NCI-H2227 (cell line): ENCODE measurements around the gene RBM42.
"Not testable (repeated sequence)": the region's sequence is repeated elsewhere in the genome, so short reads cannot be mapped to it uniquely, and the experiment has no call there.

Experiments
- DNase-seq: peaks from one replicate; lab custom pipeline; 2025; ENCODE audit not compliant: unreplicated experiment; lab: John Stamatoyannopoulos, UW

RBM42 gene

DNA sequence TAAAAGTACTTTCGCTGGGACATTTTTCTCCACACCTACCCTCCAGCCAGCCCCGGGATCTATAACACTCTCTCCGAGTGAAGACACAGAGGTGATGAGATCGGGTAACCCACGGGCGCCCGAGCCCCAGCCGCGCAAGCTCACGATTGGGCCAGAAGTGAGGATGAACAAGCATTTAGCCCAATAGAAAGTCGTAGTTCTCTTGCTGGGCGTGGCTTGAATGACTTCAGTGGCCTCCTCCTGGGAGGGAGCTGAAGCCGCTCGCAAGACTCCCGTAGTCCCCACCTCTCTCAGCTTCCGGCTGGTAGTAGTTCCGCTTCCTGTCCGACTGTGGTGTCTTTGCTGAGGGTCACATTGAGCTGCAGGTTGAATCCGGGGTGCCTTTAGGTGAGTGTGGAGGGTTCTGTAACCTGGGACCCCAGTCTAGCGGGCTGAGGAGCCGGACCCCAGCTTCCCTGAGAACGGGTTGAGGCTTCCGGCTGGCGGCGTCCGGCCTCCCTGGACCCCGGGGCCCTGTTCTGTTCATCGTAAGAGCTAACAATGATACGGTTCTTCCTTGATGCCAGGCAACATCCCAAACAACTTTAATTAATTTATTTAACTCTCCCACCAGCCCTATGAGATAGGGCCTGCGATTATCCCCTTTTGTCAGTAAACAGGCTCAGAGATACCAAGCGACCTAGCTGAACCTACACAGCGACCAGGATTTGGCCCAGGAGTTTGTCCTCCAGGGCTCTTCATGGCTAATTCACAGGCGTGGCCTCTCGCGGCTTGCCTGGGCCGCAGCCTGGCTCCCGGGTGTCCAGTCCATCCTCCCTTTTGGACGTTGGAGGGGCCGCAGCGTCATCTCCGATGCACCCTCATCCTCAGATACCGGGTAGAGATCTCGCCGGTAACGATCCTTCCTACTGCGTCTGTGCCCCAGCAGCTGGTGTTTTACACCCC is 19.5 kb downstream of the RBM42 start, which contains the start of gene COX6B1:
Gene COX6B1, plus strand, starts transcription at position 307 of the 945 bp plus-strand sequence. CDS start 2,921 bp downstream, outside the sequence.
- DNase-seq, result peak; percentile 100

DNA sequence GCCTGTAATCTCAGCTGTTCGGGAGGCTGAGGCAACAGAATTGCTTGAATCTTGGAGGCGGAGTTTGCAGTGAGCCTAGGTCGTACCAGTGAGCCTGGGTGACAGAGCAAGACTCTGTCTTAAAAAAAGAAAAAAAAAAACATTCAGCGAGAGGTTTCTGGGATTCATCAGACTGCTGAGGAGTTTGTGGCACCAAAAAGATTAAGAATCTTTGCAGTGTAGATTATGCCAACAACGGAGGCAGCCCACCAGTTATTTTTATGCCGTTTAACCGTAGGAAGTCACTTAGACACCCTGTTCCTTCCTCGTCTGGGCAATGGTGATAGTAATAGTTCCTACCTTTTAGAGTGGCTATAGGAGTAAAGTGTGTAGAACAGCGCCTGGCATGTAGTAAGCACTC is 21.7 kb downstream of the RBM42 start:
- DNase-seq, result no peak

DNA sequence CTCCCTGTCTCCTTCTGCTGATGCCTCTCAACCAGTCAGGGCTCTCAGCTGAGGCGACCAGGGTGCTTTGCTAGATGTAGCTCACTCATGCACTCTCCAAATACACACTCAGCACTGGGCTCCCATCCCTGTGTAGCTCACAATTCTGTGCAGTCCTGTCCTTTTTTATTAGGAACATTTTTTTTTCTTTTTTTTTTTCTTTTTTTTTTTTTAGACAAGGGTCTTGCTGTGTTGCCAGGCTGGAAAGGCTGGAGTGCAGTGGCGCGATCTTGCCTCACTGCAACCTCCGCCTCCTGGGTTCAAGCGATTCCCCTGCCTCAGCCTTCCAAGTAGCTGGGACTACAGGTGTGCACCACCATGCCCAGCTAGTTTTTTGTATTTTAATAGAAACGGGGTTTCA is 26.0 kb downstream of the RBM42 start:
- DNase-seq, result not testable (repeated sequence)

DNA sequence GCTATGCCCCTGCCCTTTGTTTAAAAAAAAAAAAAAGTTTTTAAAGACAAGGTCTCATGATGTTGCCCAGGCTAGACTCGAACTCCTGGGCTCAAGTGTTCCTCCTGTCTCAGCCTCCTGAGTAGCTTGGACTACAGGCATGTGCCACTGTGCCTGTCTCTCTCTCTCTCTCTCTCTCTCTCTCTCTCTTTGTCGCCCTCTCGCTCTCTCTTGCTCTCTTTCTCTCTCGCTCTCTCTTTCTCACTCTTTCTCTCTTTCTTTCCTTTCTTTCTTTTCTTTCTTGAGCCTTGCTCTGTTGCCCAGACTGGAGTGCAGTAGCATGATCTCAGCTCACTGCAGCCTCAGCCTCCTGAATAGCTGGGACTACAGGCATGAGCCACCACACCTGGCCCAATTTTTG is 26.8 kb downstream of the RBM42 start:
- DNase-seq, result no peak

DNA sequence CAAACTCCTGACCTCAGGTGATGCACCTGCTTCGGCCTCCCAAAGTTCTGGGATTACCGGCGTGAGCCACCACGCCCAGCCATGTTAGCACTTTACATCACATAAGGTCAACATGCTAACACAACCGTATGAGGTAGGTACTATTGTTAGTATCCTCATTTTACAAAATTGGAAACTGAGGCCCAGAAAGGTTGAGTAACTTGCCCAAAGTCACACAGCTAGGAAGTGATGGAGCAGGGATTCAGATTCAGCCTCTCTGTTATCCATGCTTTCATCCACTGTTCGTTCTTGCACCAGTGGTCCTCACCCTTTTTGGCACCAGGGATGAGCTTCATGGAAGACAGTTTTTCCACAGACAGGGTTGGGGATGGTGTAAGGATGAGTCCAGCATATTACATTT is 27.9 kb downstream of the RBM42 start:
- no peak for DNase-seq

DNA sequence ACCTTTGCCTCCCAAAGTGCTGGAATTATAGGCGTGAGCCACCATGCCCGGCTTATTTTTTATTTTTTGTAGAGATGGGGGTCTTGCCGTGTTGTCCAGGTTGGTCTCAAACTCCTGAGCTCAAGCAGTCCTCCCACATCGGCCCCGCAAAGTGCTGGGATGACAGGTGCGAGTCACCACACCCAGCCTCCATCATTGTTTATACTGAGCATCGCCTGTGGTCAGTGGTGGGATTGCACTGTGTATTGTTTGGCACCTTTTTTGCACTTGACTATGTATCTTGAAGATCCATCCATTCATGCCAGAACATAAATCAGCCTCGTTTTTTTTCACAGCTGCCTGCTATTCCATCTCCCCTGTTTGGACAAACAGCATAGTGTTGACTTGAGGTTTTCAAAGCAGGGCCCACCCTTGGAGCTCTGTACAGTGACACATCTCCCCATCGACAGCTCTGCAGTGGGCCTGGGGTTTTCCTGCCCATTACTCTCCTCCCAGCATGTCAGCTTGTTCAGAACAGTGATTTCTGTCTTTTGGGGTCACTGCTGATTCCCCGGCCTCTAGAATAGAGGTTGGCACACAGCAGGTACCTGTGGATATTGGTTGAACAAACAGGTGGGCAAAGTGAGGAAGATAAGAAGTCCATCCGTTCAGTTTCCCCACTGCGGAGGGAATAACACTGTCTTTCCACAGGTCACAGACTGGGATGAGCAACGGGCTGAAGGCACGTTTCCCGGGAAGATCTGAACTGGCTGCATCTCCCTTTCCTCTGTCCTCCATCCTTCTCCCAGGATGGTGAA is 29.3 kb downstream of the RBM42 start:
- no peak for DNase-seq

DNA sequence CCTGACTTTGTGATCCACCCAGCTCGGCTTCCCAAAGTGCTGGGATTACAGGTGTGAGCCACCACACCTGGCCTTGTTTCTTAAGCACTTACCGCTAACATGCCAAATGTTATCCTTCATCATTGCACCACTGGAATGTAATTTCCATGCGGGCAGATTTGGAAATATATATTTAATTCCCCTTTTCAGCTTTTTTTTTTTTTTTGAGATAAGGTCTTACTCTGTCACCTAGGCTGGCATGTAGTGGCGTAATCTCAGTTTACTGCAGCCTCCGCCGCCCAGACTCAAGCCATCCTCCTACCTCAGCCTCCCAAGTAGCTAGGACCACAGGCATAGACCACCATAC is 33.1 kb downstream of the RBM42 start:
- no peak for DNase-seq

DNA sequence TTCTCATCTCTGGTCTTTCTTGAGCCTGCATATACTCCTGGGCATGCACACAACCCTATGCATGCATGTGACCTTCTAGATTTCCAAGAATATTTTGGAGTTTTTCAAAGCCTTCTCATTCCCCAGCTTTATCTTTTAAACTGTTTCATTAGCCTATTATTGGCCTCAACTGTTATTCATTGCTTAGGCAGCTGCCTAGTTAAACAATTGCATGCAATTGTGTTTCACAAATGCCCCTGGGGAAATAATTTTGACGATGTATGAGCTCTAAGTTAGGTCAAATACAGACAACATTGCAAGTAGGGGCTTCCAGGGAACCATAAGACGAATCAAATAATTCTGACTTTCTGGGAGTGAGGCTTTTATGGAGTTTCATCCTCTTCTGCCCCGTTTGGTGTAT is 35.1 kb downstream of the RBM42 start:
- DNase-seq, result no peak

DNA sequence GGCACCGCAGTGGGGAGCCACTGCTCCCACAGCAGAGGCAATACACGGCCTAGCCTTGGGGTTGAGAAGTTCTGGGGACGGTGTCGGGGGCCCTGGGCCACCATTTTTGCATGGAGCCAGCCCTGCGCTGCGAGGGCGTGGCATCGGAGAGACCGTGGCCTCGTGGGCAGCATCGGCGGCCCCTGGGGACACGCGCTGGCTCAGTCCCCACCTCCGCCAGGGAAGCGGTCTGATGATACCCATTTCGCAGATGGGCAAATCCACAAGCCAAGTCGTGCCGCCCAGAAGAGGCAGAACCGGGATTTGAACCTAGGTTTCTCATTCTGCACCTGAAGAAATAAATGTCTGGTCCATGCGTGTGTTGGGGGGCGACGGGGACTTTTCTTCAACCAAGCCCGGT is 36.3 kb downstream of the RBM42 start:
- no peak for DNase-seq

DNA sequence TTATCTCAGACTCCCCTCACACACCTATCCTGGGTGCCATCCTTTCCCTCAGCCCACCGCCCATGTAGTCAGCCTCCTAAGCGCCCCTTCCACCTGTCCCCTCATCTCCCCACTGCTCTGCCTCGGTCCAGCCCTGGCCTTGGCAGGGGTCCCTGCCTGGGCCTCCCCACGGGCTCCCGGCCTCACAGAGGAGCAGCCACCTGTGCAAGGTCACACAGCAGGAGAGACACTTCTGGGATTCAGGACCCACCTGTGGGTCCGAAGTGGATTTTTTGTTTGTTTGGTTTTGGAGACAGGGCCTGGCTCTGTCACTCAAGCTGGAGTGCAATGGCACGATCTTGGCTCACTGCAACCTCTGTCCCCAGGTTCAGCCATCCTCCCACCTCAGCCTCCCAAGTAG is 36.8 kb downstream of the RBM42 start:
- no peak for DNase-seq

DNA sequence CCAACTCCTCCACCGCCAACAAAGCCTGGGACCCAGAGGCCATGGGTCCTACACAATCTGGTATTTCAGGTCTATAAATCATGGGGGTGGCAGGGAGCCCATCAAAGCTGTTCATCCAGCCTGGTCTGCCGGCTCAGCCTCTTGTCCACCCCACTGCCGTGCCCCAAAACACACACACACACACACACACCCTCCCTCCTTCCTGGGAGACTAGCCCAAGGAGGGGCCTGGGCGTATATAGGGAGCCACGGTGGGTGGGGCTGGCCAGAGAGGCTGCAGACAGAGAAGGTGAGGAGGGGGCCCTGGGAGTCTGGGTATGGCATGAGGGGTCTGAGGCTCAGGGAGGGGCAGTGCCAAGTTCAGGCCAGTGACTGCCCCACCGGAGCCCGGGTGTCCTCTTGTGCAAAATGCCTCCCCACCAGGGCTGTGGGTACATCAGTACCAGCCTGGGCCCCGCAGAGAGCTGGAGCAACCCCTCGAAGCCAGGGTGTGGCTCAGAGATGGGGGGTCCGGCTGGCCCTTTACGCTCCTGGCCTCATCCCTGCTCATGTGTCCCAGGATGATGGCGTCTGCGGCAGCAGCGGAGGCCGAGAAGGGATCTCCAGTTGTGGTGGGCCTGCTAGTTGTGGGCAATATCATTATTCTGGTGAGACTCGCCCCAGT is 37.5 kb downstream of the RBM42 start, which contains the start of gene UPK1A:
Gene UPK1A, plus strand, starts transcription at position 267 of the 663 bp plus-strand sequence. Its CDS starts 296 bp downstream, at position 563.
- no peak for DNase-seq

DNA sequence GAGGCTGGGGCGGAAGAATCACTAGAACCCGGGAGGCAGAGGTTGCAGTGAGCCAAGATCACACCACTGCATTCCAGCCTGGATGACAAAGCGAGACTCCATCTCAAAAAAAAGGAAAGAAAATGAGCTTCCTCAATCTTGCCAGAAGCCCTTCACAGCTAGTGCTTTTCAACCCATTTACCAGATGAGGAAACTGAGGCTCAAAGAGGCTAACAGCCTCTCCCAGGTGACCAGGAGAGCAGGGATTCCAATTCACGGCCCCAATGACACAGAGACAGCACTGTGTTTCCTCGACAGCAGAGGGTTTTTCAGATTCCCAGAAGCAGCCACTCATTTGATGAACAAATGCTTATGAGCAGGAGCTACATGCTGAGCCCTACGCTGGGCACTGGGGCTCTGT is 40.7 kb downstream of the RBM42 start:
- DNase-seq, result no peak

DNA sequence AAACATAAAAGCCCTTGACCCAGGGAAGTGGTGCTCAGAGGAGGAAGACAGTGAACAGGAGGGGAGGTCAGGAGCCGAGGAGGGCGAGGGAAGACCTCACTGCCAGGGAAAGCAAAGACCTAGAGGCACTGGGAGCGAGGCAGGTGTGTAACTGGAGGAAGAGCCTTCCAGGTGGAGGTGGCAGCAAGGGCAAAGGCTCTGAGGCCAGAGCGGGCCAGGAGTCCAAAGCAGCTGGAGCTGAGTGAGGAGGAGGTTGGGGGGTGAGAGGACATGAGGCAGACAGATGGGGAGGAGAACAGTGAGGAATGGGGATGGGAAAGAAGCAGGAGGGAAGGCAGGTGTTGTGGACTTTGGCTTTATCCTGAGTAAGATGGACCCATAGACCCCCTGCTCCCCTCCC is 41.1 kb downstream of the RBM42 start:
- no peak for DNase-seq

DNA sequence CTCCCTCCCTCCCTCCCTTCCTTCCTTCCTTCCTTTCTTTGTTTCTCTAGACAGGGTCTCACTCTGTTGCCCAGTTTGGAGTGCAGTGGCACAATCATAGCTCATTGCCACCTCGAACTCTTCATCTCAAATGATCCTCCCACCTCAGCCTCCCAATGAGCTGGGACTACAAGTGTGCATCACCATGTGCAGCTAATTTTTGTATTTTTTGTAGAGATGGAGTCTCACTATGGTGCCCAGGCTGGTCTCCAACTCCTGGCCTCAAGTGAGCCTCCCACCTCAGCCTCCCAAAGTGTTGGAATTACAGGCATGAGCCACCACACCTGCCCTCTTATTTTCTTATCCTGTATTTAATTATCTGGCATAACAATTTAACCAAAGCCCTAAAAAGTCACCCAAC is 41.9 kb downstream of the RBM42 start:
- DNase-seq, result no peak

DNA sequence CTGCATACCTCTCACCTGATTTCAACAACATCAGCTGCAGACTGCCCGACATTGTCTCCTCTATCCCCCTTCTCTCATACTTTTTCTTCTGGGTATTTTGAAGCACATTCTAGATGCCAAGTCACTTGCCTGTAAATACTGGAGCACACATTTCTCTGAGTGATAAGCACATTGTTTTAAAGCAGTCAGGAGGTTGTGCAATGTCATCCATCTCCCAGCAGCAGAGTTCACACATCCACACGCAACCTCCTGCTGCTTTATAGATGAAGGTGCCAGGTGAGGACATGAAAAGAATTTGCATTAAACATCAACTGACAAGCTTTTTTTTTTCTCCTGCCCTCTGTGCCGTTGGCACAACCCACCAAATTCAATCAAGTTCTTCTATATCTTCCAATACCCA is 43.0 kb downstream of the RBM42 start:
- no peak for DNase-seq

DNA sequence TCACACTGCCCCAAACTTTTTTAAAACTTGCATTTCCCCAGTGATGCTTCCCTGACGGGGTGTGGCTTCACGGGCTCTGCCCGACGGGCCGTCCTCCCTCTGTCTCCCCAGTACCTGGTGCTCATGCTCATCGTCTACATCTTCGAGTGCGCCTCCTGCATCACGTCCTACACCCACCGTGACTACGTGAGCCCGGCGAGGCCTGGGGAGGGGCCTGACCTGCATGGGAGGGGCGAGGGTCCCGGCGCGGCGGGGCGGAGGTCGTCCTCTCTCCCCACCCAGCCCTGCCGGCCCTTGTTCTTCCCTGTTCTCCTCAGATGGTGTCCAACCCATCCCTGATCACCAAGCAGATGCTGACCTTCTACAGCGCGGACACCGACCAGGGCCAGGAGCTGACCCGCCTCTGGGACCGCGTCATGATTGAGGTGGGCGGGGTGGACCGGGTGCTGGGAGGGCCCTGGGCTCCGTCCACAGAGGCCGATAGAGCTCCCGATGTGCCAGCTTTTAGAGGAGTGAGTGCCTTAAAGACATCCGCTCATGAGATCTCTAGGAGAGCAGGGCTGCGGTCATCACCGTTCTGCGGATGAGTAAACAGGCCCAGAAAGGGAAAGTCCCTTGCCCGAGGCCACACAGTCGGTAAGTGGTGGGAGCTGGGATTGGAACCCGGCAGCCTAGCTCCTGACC is 44.4 kb downstream of the RBM42 start:
- DNase-seq, result peak; percentile 98

DNA sequence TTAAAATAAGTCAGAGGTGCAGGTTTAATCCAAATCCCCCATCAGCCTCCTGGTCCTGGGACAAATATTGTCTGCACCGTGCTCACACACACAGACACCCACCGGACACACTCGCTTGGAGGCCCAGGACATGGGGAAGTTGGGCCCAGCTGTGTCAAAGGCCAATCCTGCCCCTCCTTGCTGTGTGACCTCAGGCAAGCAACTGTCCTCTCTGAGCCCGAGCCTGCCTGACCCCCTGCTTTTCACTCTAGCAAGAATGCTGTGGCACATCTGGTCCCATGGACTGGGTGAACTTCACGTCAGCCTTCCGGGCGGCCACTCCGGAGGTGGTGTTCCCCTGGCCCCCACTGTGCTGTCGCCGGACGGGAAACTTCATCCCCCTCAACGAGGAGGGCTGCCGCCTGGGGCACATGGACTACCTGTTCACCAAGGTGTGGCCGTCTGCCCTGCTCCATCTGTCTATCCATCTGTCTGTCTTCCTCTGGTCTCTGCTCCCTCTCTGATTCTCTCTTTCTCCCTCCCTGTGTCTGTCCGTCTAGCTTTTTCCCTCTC is 46.8 kb downstream of the RBM42 start:
- no peak for DNase-seq
